LNCAP (cell line): Measurements from ENCODE around the gene PAWR.

ENCODE experiments used
- TF ChIP-seq, protein P1 (sequence below): fragments of 450-650 bp; IDR thresholded peaks from 2 replicates; pipeline ENCODE4 v1.5.1; 2017; ENCODE audit warnings: mild to moderate bottlenecking

PAWR gene

DNA sequence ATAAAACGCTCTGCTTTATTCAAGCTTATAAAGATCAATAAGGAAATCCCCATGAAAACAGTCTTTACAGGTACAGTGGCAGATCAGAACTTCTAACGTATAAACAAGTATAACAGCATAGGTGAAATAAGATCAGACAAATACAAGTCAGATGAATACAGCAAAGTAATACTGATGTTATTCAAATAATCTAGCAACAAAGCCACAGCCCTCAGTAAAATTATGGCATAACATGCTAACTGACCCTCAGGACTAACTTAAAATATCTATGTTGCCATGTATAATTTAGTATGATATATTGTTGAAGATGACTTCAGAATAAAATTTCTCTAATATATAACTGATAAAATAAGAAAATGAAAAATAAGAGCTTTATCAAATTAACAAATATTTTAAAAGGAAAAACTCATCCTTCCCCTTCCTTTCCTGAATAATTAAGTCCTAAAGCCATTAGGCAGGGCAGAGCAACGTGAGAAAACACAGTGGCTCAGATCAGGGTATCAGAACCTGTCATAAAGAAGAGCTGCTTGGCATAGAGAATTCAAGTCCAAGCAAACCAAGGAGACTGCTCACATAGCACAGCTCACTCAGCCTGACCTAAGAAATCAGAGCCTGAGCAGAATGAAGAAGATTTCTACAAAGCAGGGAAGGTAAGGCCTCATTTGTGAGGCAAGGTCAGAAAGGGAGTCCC is 70.7 kb downstream of the PAWR start:
- TF ChIP-seq, protein P1, sequence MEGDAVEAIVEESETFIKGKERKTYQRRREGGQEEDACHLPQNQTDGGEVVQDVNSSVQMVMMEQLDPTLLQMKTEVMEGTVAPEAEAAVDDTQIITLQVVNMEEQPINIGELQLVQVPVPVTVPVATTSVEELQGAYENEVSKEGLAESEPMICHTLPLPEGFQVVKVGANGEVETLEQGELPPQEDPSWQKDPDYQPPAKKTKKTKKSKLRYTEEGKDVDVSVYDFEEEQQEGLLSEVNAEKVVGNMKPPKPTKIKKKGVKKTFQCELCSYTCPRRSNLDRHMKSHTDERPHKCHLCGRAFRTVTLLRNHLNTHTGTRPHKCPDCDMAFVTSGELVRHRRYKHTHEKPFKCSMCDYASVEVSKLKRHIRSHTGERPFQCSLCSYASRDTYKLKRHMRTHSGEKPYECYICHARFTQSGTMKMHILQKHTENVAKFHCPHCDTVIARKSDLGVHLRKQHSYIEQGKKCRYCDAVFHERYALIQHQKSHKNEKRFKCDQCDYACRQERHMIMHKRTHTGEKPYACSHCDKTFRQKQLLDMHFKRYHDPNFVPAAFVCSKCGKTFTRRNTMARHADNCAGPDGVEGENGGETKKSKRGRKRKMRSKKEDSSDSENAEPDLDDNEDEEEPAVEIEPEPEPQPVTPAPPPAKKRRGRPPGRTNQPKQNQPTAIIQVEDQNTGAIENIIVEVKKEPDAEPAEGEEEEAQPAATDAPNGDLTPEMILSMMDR = no peak

DNA sequence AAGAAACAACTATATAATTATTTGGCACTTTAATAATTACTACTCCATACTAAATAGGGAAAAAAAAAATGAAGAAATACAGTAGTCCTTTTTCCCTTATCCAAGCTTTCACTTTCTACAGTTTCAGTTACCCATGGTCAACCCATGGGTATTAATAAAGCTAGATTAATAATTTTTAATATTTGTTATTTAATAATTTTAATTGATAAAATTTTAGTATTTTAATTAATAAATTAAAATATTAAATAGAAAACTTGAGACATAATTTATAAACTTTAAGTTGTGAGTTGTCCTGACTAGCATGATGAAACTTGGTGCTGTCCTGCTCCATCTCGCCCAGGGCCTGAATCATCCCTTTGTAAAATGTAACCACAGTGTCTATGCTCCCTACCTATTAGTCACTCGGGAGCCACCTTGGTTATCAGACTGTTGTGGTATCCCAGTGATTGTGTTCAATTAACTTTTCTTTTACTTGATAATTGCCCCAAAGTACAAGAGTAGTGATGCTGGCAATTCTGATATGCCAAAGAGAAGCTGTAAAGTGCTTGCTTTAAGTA is 71.8 kb downstream of the PAWR start:
- TF ChIP-seq, protein P1 = no peak

DNA sequence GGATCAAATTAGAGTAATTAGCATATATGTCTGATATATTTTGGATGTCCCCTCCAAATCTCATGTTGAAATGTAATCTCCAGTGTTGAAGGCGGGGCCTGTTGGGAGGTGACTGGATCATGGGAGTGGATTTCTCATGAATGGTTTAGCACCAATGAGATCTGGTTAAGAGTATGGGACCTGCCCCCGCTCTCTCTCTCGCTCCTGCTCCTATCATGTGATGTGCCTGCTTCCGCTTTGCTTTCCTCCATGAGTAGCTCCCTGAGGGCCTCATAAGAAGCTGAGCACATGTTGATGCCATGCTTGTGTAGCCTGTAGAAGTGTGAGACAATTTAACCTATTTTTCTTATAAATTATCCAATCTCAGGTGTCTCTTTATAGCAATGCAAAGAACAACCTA is 73.1 kb downstream of the PAWR start:
- TF ChIP-seq, protein P1 = no peak

DNA sequence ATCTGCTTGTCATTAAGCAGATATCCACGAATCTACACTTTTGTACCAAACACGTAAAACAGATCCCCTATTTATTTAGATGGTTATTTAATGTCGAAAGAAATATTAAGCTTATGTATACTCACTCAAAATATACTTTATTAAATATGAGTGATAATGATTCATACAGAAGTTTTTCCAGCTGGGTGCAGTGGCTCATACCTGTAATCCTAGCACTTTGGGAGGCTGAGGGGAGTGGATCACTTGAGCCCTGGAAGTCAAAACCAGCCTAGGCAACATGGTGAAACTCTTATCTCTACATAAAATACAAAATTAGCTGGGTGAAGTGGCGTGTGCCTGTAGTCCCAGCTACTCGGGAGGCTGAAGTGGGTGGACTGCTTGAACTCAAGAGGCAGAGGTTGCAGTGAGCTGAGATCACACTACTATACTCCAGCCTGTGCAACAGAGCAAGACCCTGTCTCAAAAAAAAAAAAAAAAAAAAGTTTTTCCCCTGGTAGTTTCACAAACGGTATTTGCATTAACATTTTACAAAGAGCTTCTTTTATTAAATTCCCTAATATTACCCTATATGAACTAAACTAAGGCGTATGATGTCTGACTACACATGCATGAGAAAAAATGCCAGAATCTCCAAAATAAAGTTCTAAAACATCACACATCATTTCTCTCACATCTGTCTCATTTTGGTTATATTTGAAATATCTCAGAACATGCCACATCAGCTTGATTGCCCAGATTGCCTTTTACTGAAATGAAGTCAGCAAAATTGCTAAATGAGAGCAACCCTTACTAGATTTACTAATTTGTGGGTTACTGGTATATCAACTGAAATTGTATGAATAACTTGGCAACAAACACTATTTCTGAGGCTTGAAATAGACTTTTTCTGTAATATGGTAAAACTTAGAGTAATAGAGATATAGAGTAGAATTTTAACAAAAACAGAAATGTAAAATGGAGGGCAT is 74.9 kb downstream of the PAWR start:
- TF ChIP-seq, protein P1 = no peak

DNA sequence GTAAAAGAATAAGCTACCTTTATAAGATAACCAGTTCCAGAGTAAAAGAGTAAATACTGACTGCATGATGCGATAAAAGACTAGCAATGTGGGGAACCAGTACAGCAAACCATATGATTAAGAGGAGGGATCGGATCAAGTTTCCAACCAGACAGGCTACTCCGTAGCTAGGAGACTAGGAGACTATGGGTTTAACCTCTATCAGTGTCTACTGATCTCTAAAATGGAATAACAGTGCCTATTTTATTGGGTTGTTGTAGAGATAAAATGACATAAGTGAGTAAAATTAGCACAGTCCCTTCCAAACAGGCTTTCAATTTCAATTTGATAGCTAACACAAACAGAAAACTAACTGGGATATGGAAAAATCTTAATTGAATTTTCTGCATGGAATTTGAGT is 76.0 kb downstream of the PAWR start:
- TF ChIP-seq, protein P1 = no peak

DNA sequence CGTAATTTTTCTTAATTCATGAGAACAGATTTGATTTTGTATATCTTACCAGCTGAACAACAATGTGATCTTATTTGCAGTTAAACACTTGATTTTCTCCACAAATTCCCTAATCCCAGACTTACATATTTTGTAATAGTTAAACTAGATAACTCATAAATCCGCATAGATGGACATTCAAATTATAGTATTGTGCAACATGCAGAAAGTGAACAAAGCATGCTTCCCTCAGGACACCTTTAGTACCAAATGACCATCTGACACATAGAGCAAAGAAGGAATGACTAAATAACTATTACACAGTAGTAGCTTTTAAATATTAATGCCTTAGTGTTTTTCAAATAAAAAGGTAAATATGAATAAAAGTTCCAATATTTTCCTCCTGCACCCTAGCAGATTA is 88.9 kb downstream of the PAWR start:
- TF ChIP-seq, protein P1 = no peak

DNA sequence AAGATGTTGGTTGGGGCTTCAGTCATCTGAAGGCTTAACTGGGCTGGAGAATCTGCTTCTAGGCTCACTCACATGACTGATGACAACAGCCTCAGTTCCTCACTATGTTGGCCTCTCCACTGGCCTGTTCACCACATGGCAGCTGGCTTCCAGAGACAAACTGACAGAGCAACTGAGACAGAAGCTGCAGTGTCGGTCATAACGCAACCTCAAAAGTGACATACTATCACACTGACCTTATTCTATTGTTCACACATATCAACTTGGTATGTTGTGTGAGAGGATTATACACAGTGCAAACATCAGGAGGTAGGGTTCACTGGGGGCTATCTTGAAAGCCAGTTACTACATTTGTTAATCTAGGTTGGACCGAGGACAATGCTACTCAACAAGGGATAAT is 92.9 kb downstream of the PAWR start:
- TF ChIP-seq, protein P1 = no peak
